Activated CD8-positive, alpha-beta T cell treated with anti-CD3 and anti-CD28 coated beads, Interleukin-2, amount 10 ng/mL, durations not matched to agents 7 days and 5 days (primary cell): ENCODE results near the gene KRT6C. TPM values are rescaled to one million over a fixed set of nuclear protein-coding genes. Genes with fewer than 3 reads are reported as not detected.

ENCODE experiments used
- ATAC-seq: fragments of 150-1000 bp; cut with Tn5 transposase; one replicate; pipeline ENCODE4 v1.10.0; 2021; ENCODE audit warnings: moderate library complexity
- CTCF ChIA-PET: fragments of 350-600 bp; sonication (Branson Sonifier 250); formaldehyde crosslinking; loops from one replicate; lab custom pipeline; 2021; ENCODE audit warnings: antibody characterized with exemption; lab: Charles Lee
- POLR2A ChIA-PET: fragments of 350-600 bp; sonication (Branson Sonifier 250); formaldehyde crosslinking; loops from one replicate; lab custom pipeline; 2021; ENCODE audit warnings: antibody characterized with exemption; lab: Charles Lee
- DNase-seq: peaks from one replicate; pipeline ENCODE4 v3.0.0-alpha.2; 2020
- H3K27ac Mint-ChIP-seq: one replicate; pipeline ENCODE4 v1.8.0; 2021; ENCODE audit warnings: mild to moderate bottlenecking, mixed read lengths
- H3K27me3 Mint-ChIP-seq: one replicate; pipeline ENCODE4 v1.8.0; 2021; ENCODE audit warnings: low read depth, mixed read lengths
- H3K36me3 Mint-ChIP-seq: one replicate; pipeline ENCODE4 v1.8.0; 2021; ENCODE audit warnings: low read depth, mixed read lengths
- H3K4me1 Mint-ChIP-seq: one replicate; pipeline ENCODE4 v1.8.0; 2021; ENCODE audit warnings: low read depth, mixed read lengths
- H3K4me3 Mint-ChIP-seq: one replicate; pipeline ENCODE4 v1.8.0; 2021; ENCODE audit warnings: mild to moderate bottlenecking, mixed read lengths
- H3K9me3 Mint-ChIP-seq: one replicate; pipeline ENCODE4 v1.8.0; 2022; ENCODE audit warnings: mixed read lengths; ENCODE audit not compliant: insufficient read depth
- total RNA-seq, 2 experiments: library from RNA; stranded (reverse); gene quantifications; one replicate each; pipeline ENCODE4 v1.2.3, GENCODE V29; 2021

Gene KRT6C
- total RNA-seq, 2 experiments from 2014 or later: not detected

DNA sequence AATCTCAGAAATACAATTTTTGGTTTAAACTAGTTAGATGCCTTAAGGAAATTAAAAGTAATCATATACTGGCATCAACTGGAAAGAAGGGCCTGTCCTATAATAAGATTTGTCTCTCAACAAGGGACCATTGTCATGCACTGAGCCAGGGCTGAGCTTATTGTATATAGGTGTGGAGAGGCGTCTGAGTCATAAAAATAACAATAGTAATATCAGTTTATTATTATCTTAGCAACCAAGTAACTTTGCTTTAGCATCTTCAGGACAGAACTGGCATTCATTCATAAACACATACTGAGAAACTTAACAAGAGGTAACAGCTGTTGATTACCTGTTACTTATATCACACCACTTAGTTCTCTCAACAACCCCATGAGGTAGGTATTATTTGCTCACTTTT is 46.5 kb downstream of the KRT6C start:
- Mint-ChIP-seq H3K27me3 (peaks cover 23% of the 10 kb centered on the region), H3K27ac (no peak overlapping the region), H3K36me3 (no peaks in the 10 kb centered on the region), H3K9me3 (no peaks in the 10 kb centered on the region), H3K4me1 (no peaks in the 10 kb centered on the region), H3K4me3 (no peak overlapping the region)
- ChIA-PET CTCF (interaction anchor here (0.9 to 1.4 kb wide), 4 partner anchors 13 to 66 kb away, joined by 3 to 5 read pairs (median 3); no protein-coding TSS in a partner anchor), POLR2A (no interaction called here)
- DNase-seq (no peak), ATAC-seq (no peak)

GRCh38 chr12:52426034-52426433 is 47.6 kb downstream of the KRT6C start:
- ChIA-PET POLR2A (no interaction called here), CTCF (no interaction called here)
- no peak for DNase-seq
- Mint-ChIP-seq H3K36me3 (no peaks in the 10 kb centered on the region), H3K4me3 (no peak overlapping the region), H3K27me3 (peaks cover 22% of the 10 kb centered on the region), H3K9me3 (no peaks in the 10 kb centered on the region), H3K4me1 (no peaks in the 10 kb centered on the region), H3K27ac (no peak overlapping the region)
- no peak for ATAC-seq

GRCh38 chr12:52425466-52425865 is 48.1 kb downstream of the KRT6C start:
- Mint-ChIP-seq H3K27ac (no peak overlapping the region), H3K9me3 (no peaks in the 10 kb centered on the region), H3K27me3 (peaks cover 23% of the 10 kb centered on the region), H3K4me1 (no peaks in the 10 kb centered on the region), H3K4me3 (no peak overlapping the region), H3K36me3 (no peaks in the 10 kb centered on the region)
- ChIA-PET POLR2A (no interaction called here), CTCF (no interaction called here)
- no peak for ATAC-seq
- DNase-seq: no peak

DNA sequence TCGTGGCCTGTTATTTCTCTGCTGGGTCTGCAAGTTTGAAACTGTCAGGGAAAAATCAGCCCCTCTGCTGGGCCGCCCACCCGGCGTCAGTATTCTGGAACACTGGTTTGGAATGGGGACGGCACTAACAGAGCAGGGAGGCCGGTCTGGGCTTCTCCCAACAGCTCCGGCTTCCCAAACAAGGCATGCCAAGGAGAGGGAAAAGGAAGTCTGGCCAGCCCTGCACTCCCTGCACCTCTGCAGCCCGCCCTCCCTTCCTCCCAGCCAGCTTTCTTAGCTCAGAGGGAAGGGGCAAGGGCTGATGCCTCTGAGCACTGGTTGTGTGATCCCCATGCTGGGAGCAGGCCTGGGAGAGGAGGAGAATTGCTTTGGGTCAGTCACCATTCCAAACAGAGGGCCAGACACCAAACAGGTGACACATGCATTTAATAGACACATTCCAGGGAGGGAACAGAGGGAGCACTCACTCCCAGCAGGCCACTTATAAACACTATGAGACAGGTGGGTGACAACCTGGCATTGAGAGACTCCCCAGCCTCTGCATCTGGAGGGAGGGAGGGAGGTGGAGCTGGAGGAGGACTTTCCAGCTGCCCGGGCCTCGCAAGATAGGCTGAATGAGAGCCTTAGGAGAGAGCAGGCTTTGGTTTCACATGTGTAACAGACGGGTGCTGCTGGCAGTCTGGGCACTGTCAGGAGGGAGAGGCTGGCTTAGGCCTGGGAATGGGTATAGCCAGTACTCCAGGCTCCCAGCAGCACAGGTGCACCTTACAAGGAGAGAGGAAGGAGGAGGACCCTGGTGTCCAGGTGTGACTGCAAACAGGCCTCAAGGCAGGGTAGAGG is 49.7 kb downstream of the KRT6C start:
- no peaks in the 10 kb centered on the region for H3K36me3 Mint-ChIP-seq
- DNase-seq (no peak), ATAC-seq (no peak)
- H3K4me3 Mint-ChIP-seq: no peak overlapping the region
- H3K27me3 Mint-ChIP-seq: peaks cover 17% of the 10 kb centered on the region
- H3K27ac Mint-ChIP-seq: no peak overlapping the region
- ChIA-PET CTCF (no interaction called here), POLR2A (no interaction called here)
- no peaks in the 10 kb centered on the region for H3K4me1 Mint-ChIP-seq
- no peaks in the 10 kb centered on the region for H3K9me3 Mint-ChIP-seq

- DNase-seq: no peak
- ATAC-seq: no peak
- ChIA-PET CTCF (no interaction called here), POLR2A (interaction anchor here (0.6 kb wide), 1 partner anchor 177 kb away, joined by 3 read pairs; no protein-coding TSS in a partner anchor)
- no peaks in the 10 kb centered on the region for H3K9me3 Mint-ChIP-seq
- no peaks in the 10 kb centered on the region for H3K4me1 Mint-ChIP-seq
- H3K27ac Mint-ChIP-seq: no peak overlapping the region
- peaks cover 16% of the 10 kb centered on the region for H3K27me3 Mint-ChIP-seq
- no peak overlapping the region for H3K4me3 Mint-ChIP-seq
- H3K36me3 Mint-ChIP-seq: no peaks in the 10 kb centered on the region
These were observed 50.6 kb downstream of the KRT6C start for GRCh38 chr12:52423035-52423434.

DNA sequence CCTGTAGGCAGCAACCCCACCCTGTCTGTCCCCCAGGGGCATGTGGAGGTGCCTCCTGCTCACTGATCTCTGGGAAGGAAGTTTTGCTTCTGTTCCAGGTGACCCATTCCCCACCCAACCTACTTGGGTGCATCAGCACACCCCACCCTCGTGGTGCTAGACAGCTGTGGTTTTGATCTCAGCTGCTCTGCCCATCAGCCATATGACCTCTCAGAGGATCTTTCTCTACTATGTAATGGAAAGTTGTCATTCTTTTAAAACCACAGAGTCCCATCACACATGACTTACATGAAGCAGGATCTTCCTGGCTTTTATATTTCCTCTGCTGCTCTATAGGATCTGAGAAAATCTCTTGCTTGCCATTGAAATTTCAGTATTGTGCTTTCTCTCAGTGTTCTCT is 53.9 kb downstream of the KRT6C start:
- H3K4me3 Mint-ChIP-seq: no peak overlapping the region
- no peaks in the 10 kb centered on the region for H3K9me3 Mint-ChIP-seq
- DNase-seq: no peak
- ChIA-PET POLR2A (no interaction called here), CTCF (no interaction called here)
- no peaks in the 10 kb centered on the region for H3K36me3 Mint-ChIP-seq
- H3K4me1 Mint-ChIP-seq: no peaks in the 10 kb centered on the region
- ATAC-seq: no peak
- peaks cover 22% of the 10 kb centered on the region for H3K27me3 Mint-ChIP-seq
- no peak overlapping the region for H3K27ac Mint-ChIP-seq

DNA sequence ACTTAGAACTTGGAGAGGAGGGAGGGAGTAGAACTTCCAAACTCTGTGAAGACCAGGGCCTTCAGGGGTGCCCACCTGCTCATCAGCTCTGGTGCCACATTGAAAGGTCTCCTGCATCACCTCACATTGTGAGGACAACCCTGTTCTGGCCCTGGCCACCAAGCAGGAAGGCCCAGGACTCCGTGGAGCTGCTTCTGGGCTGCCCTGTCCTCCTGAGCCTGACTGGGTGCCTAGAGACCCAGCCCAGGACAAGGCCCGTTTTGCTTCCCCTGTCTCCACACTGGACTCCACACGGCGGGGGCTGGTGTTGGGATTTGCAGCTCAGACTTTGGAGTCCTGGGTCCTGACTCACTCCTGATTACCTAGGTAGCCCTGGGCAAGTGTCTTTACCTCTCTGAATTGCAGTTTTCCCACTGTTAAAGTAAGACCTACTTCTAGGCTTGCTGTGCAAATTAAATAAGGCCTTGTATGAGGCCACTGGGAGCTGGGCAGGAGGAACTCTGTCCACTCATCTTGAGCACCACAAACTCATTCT is 55.0 kb downstream of the KRT6C start:
- no peak overlapping the region for H3K4me3 Mint-ChIP-seq
- DNase-seq (no peak), ATAC-seq (no peak)
- H3K27ac Mint-ChIP-seq: no peak overlapping the region
- peaks cover 22% of the 10 kb centered on the region for H3K27me3 Mint-ChIP-seq
- ChIA-PET CTCF (no interaction called here), POLR2A (no interaction called here)
- no peaks in the 10 kb centered on the region for H3K4me1 Mint-ChIP-seq
- no peaks in the 10 kb centered on the region for H3K9me3 Mint-ChIP-seq
- H3K36me3 Mint-ChIP-seq: no peaks in the 10 kb centered on the region

Other genes with a start within 250 kb of the KRT6C start
- 10 to 100 TPM; 14.4 to 14.7 TPM for gene KRT7, start 240.6 kb downstream of the KRT6C start, total RNA-seq
- gene KRT86, start 199.2 kb downstream of the KRT6C start, total RNA-seq: 1 to 10 TPM; 1.1 TPM
- gene KRT81, start 182.3 kb downstream of the KRT6C start, total RNA-seq: under 1 TPM; 0.29 to 0.42 TPM
- not detected for gene KRT83, start 152.4 kb downstream of the KRT6C start, total RNA-seq
- not detected for gene KRT85, start 106.3 kb downstream of the KRT6C start, total RNA-seq
- not detected for gene KRT84, start 88.2 kb downstream of the KRT6C start, total RNA-seq
- gene KRT82, start 67.5 kb downstream of the KRT6C start, total RNA-seq: not detected
- not detected for gene KRT75, start 39.4 kb downstream of the KRT6C start, total RNA-seq
- not detected for gene KRT6B, start 21.7 kb downstream of the KRT6C start, total RNA-seq
- not detected for gene KRT6A, start 19.5 kb upstream of the KRT6C start, total RNA-seq
- not detected for gene KRT5, start 46.6 kb upstream of the KRT6C start, total RNA-seq
- gene KRT71, start 79.3 kb upstream of the KRT6C start, total RNA-seq: not detected
- gene KRT74, start 100.0 kb upstream of the KRT6C start, total RNA-seq: not detected
- under 1 TPM; 0.40 to 0.44 TPM for gene KRT72, start 127.7 kb upstream of the KRT6C start, total RNA-seq
- under 1 TPM; 0.45 to 0.91 TPM for gene KRT73, start 144.8 kb upstream of the KRT6C start, total RNA-seq
- gene KRT2, start 178.4 kb upstream of the KRT6C start, total RNA-seq: under 1 TPM in 1 of 2 experiments, not detected in 1; 0.10 TPM
- not detected for gene KRT1, start 206.6 kb upstream of the KRT6C start, total RNA-seq
- not detected for gene KRT77, start 229.7 kb upstream of the KRT6C start, total RNA-seq